ENCODE results near the gene NR1H2. TPM values are rescaled to one million over a fixed set of nuclear protein-coding genes. Genes with fewer than 3 reads are reported as not detected.

NR1H2 gene
- total RNA-seq, 2 experiments from 2014 or later = 81.6 to 82.8 TPM

GRCh38 chr19:50357178-50358100 lies 18.8 kb upstream of the NR1H2 start:
- peak overlapping the region; percentile 98 for H3K27ac Mint-ChIP-seq
- DNase-seq = peak; percentile 87
- ATAC-seq (ENCODE audit: low read depth) = peak; percentile 81
- H3K4me1 Mint-ChIP-seq = peaks cover 32% of the 10 kb centered on the region
- peaks cover 2% of the 10 kb centered on the region for H3K27me3 Mint-ChIP-seq
- H3K36me3 Mint-ChIP-seq = peaks cover 13% of the 10 kb centered on the region
- POLR2A ChIA-PET = interaction anchor here (0.6 to 2.2 kb wide), 14 partner anchors 8 to 199 kb away, joined by 3 to 19 read pairs (median 6); partner anchors contain the start of genes GARIN5A, JOSD2, KCNC3 and NR1H2
- H3K4me3 Mint-ChIP-seq = peak overlapping the region; percentile 93
- H3K9me3 Mint-ChIP-seq = no peaks in the 10 kb centered on the region

GRCh38 chr19:50358483-50359327 lies 17.6 kb upstream of the NR1H2 start:
- peaks cover 2% of the 10 kb centered on the region for H3K27me3 Mint-ChIP-seq
- no peaks in the 10 kb centered on the region for H3K9me3 Mint-ChIP-seq
- peaks cover 40% of the 10 kb centered on the region for H3K4me1 Mint-ChIP-seq
- ATAC-seq (ENCODE audit: low read depth) (peak; percentile 40), DNase-seq (peak; percentile 88)
- H3K27ac Mint-ChIP-seq = peak overlapping the region; percentile 98
- H3K36me3 Mint-ChIP-seq = peaks cover 13% of the 10 kb centered on the region
- H3K4me3 Mint-ChIP-seq = peak overlapping the region; percentile 93
- POLR2A ChIA-PET = interaction anchor here (0.6 to 1.9 kb wide), 8 partner anchors 9 to 197 kb away, joined by 3 to 13 read pairs (median 6); partner anchors contain the start of genes GARIN5A, JOSD2 and NR1H2

- ATAC-seq (ENCODE audit: low read depth) (no peak), DNase-seq (no peak)
- H3K4me3 Mint-ChIP-seq = peak overlapping the region; percentile 93
- peak overlapping the region; percentile 98 for H3K27ac Mint-ChIP-seq
- H3K36me3 Mint-ChIP-seq = peaks cover 13% of the 10 kb centered on the region
- H3K4me1 Mint-ChIP-seq = peaks cover 42% of the 10 kb centered on the region
- POLR2A ChIA-PET = interaction anchor here (1.5 kb wide), 1 partner anchor 16 kb away, joined by 4 read pairs; no protein-coding TSS in a partner anchor
- H3K27me3 Mint-ChIP-seq = peaks cover 2% of the 10 kb centered on the region
- no peaks in the 10 kb centered on the region for H3K9me3 Mint-ChIP-seq
Observed at GRCh38 chr19:50359328-50359818, 16.9 kb upstream of the NR1H2 start.

GRCh38 chr19:50361290-50362029 lies 14.8 kb upstream of the NR1H2 start:
- ATAC-seq (ENCODE audit: low read depth) (no peak), DNase-seq (no peak)
- Mint-ChIP-seq H3K4me3 (no peak overlapping the region), H3K9me3 (no peaks in the 10 kb centered on the region), H3K36me3 (peaks cover 13% of the 10 kb centered on the region), H3K27ac (no peak overlapping the region), H3K4me1 (peaks cover 56% of the 10 kb centered on the region), H3K27me3 (peaks cover 2% of the 10 kb centered on the region)
- POLR2A ChIA-PET = no interaction called here

- Mint-ChIP-seq H3K9me3 (no peaks in the 10 kb centered on the region), H3K27ac (peak overlapping the region; percentile 41), H3K36me3 (peaks cover 13% of the 10 kb centered on the region), H3K27me3 (peaks cover under 1% of the 10 kb centered on the region), H3K4me3 (no peak overlapping the region), H3K4me1 (peaks cover 54% of the 10 kb centered on the region)
- DNase-seq (peak; percentile 24), ATAC-seq (ENCODE audit: low read depth) (no peak)
- POLR2A ChIA-PET = no interaction called here
Observed at GRCh38 chr19:50362030-50362412, 14.2 kb upstream of the NR1H2 start.

GRCh38 chr19:50362656-50363424 lies 13.4 kb upstream of the NR1H2 start:
- peaks cover 60% of the 10 kb centered on the region for H3K4me1 Mint-ChIP-seq
- ATAC-seq (ENCODE audit: low read depth) (no peak), DNase-seq (peak; percentile 17)
- peak overlapping the region; percentile 62 for H3K4me3 Mint-ChIP-seq
- H3K9me3 Mint-ChIP-seq = no peaks in the 10 kb centered on the region
- POLR2A ChIA-PET = no interaction called here
- peaks cover 14% of the 10 kb centered on the region for H3K36me3 Mint-ChIP-seq
- no peaks in the 10 kb centered on the region for H3K27me3 Mint-ChIP-seq
- peak overlapping the region; percentile 83 for H3K27ac Mint-ChIP-seq

- Mint-ChIP-seq H3K4me3 (peak within 1 kb of the TSS; percentile 60), H3K36me3 (peaks cover 4% of the 10 kb centered on the region), H3K4me1 (peaks cover 50% of the 10 kb centered on the region), H3K27ac (peak within 1 kb of the TSS; percentile 88), H3K27me3 (no peaks in the 10 kb centered on the region), H3K9me3 (no peaks in the 10 kb centered on the region)
- DNase-seq (no peak), ATAC-seq (ENCODE audit: low read depth) (no peak)
- POLR2A ChIA-PET = interaction anchor here (0.6 to 2.1 kb wide), 4 partner anchors 8 to 143 kb away, joined by 3 to 10 read pairs (median 5); partner anchors contain the start of gene NR1H2
Observed at GRCh38 chr19:50365434-50366306, 10.6 kb upstream of the NR1H2 start, which contains the start of gene NAPSA. TSS of gene NAPSA (minus strand) at chr19:50365639. CDS start at chr19:50365621, 18 bp downstream.

- H3K36me3 Mint-ChIP-seq = peaks cover 1% of the 10 kb centered on the region
- POLR2A ChIA-PET = interaction anchor here (1.0 to 1.5 kb wide), 3 partner anchors 11 to 47 kb away, joined by 3 to 13 read pairs (median 7); partner anchors contain the start of gene POLD1
- H3K4me1 Mint-ChIP-seq = peaks cover 31% of the 10 kb centered on the region
- peak; percentile 67 for ATAC-seq (ENCODE audit: low read depth)
- H3K4me3 Mint-ChIP-seq = peak overlapping the region; percentile 92
- H3K27ac Mint-ChIP-seq = peak overlapping the region; percentile 92
- no peaks in the 10 kb centered on the region for H3K9me3 Mint-ChIP-seq
- DNase-seq = peak; percentile 85
- no peaks in the 10 kb centered on the region for H3K27me3 Mint-ChIP-seq
Observed at GRCh38 chr19:50368649-50369570, 7.3 kb upstream of the NR1H2 start.

- Mint-ChIP-seq H3K4me3 (no peak overlapping the region), H3K4me1 (peaks cover 22% of the 10 kb centered on the region), H3K9me3 (no peaks in the 10 kb centered on the region), H3K27me3 (no peaks in the 10 kb centered on the region), H3K27ac (no peak overlapping the region), H3K36me3 (peaks cover 2% of the 10 kb centered on the region)
- no peak for DNase-seq
- no peak for ATAC-seq (ENCODE audit: low read depth)
- POLR2A ChIA-PET = no interaction called here
Observed at GRCh38 chr19:50371914-50372475, 4.3 kb upstream of the NR1H2 start.

GRCh38 chr19:50377051-50377461 lies 799 bp downstream of the NR1H2 start:
- H3K36me3 Mint-ChIP-seq = peaks cover 12% of the 10 kb centered on the region
- peak overlapping the region; percentile 92 for H3K4me3 Mint-ChIP-seq
- H3K27me3 Mint-ChIP-seq = no peaks in the 10 kb centered on the region
- H3K9me3 Mint-ChIP-seq = no peaks in the 10 kb centered on the region
- peak; percentile 59 for DNase-seq
- ATAC-seq (ENCODE audit: low read depth) = peak; percentile 3
- H3K27ac Mint-ChIP-seq = peak overlapping the region; percentile 98
- POLR2A ChIA-PET = interaction anchor here (1.8 to 2.0 kb wide), 2 partner anchors 13 to 19 kb away, joined by 10 to 13 read pairs; no protein-coding TSS in a partner anchor
- H3K4me1 Mint-ChIP-seq = peaks cover 11% of the 10 kb centered on the region

Data from activated naive CD8-positive, alpha-beta T cell treated with anti-CD3 and anti-CD28 coated beads, Interleukin-2, amount 10 ng/mL, durations not matched to agents 7 days and 5 days (primary cell).